K562 (cell line): Measurements from ENCODE around the gene MTHFR. TPM values are rescaled to one million over a fixed set of nuclear protein-coding genes. Genes with fewer than 3 reads are reported as not detected.

Experiments
- BCOR ChIP-seq: fragments of 450-650 bp; IDR thresholded peaks from 2 replicates; pipeline ENCODE4 v1.6.1; 2016
- CHCHD3 ChIP-seq: fragments of 250-450 bp; sonication (Bioruptor Pico); IDR thresholded peaks from 2 replicates; pipeline ENCODE4 v2.1.2; 2022; ENCODE audit warnings: mild to moderate bottlenecking
- ELF4 ChIP-seq: fragments of 450-650 bp; formaldehyde crosslinking; IDR thresholded peaks from 2 replicates; pipeline ENCODE4 v1.4.0; 2022; ENCODE audit warnings: missing genetic modification characterization
- HDAC1 ChIP-seq, 2 experiments: fragments of 450-650 bp; IDR thresholded peaks; 2 replicates each; pipeline ENCODE4 v1.6.1; 2016 to 2017; ENCODE audit warnings: inconsistent platforms in 1 of 2, mild to moderate bottlenecking in 1 of 2, moderate library complexity in 1 of 2
- HNRNPL ChIP-seq: fragments of 200-400 bp; formaldehyde crosslinking; IDR thresholded peaks from 2 replicates; pipeline ENCODE4 v1.6.1; 2017; ENCODE audit warnings: low read depth, mild to moderate bottlenecking, low read length
- KLF10 ChIP-seq: fragments of 250-450 bp; sonication (Bioruptor Pico); IDR thresholded peaks from 2 replicates; pipeline ENCODE4 v1.6.1; 2021; ENCODE audit warnings: matching md5 sums
- NR4A1 ChIP-seq, 2 experiments: fragments of 250-450 bp in 1 of 2; fragments of 450-650 bp in 1 of 2; sonication (Bioruptor Pico) in 1 of 2; IDR thresholded peaks; 2 replicates each; pipeline versions ENCODE4 v1.4.0 to v1.6.1; 2016 to 2020; ENCODE audit warnings: mild to moderate bottlenecking in 2 of 2, missing compliant biosample characterization in 1 of 2, missing genetic modification characterization in 1 of 2, moderate library complexity in 1 of 2
- SP2 ChIP-seq: IDR thresholded peaks from 2 replicates; pipeline ENCODE4 v1.6.1; 2011; ENCODE audit warnings: mild to moderate bottlenecking, low read depth, low read length, moderate library complexity; ENCODE audit not compliant: poor library complexity, severe bottlenecking; ENCODE audit errors: extremely low read depth
- ZNF121 ChIP-seq: sonication (generic); formaldehyde crosslinking; conservative IDR thresholded peaks from 2 replicates; pipeline ENCODE4 v1.8.0; 2022; ENCODE audit warnings: missing genetic modification reagents
- ZNF197 ChIP-seq: fragments of 200-800 bp; sonication (Bioruptor generic); IDR thresholded peaks from 2 replicates; pipeline ENCODE4 v1.6.1; 2016; ENCODE audit warnings: low read depth, missing genetic modification characterization, missing compliant biosample characterization
- ZNF507 ChIP-seq: conservative IDR thresholded peaks from 2 replicates; pipeline ENCODE4 v1.6.1; 2017; ENCODE audit warnings: missing genetic modification characterization, missing compliant biosample characterization
- ZNF584 ChIP-seq: fragments of 200-800 bp; sonication (Bioruptor generic); IDR thresholded peaks from 2 replicates; pipeline ENCODE4 v1.6.1; 2016; ENCODE audit warnings: low read depth, mild to moderate bottlenecking, missing genetic modification characterization, missing compliant biosample characterization
- ZNF707 ChIP-seq: fragments of 250-450 bp; sonication (Bioruptor Pico); conservative IDR thresholded peaks from 2 replicates; pipeline ENCODE4 v1.8.0; 2022; ENCODE audit warnings: inconsistent platforms, mild to moderate bottlenecking, moderate library complexity
- polyA plus RNA-seq, 8 experiments: library from polyadenylated mRNA; depleted of rRNA in 4 of 8; stranded (reverse) in 5 of 8; unstranded in 3 of 8; fragments of >200 nt; fragmentation: Nextera tagmentation in 2 of 8; fragmentation: Illumina TruSeq in 1 of 8; extraction: Ambion mirVana in 2 of 8; extraction: Trizol in 1 of 8; gene quantifications; 2 replicates each; pipeline versions ENCODE4 v1.2.1 to v1.2.3, GENCODE V29; 2011 to 2014; ENCODE audit warnings: inconsistent platforms in 1 of 8, missing spikeins in 1 of 8
- total RNA-seq, 7 experiments: library from RNA; depleted of rRNA in 6 of 7; stranded (reverse); fragments of >200 nt in 6 of 7; fragmentation: Illumina TruSeq in 2 of 7; extraction: Trizol in 2 of 7; gene quantifications; 2 replicates each; pipeline versions ENCODE4 v1.2.1 to v1.2.3, GENCODE V29; 2011 to 2021; ENCODE audit warnings: low replicate concordance in 1 of 7
- TF ChIP-seq, protein P1 (sequence below): fragments of 200-800 bp; sonication (Bioruptor generic); IDR thresholded peaks from 2 replicates; pipeline ENCODE4 v1.6.1; 2017; ENCODE audit warnings: missing genetic modification characterization, missing compliant biosample characterization
- TF ChIP-seq, protein P2 (sequence below): IDR thresholded peaks from 2 replicates; pipeline ENCODE4 v1.6.1; 2016; ENCODE audit warnings: missing genetic modification characterization, missing compliant biosample characterization
- TF ChIP-seq, protein P3 (sequence below): sonication (generic); formaldehyde crosslinking; IDR thresholded peaks from 2 replicates; pipeline ENCODE4 v1.8.0; 2023; ENCODE audit warnings: mild to moderate bottlenecking, missing genetic modification reagents
- TF ChIP-seq, protein P4 (sequence below): fragments of 450-650 bp; IDR thresholded peaks from 2 replicates; pipeline ENCODE4 v1.6.1; 2017; ENCODE audit warnings: antibody characterized with exemption, mild to moderate bottlenecking

Gene MTHFR
- total and polyA plus RNA-seq, 9 of the 15 experiments (the other 6 are each of a cell fraction or from before 2014, with no cell fraction given) = 5.0 to 104 (median 62.6) TPM

DNA sequence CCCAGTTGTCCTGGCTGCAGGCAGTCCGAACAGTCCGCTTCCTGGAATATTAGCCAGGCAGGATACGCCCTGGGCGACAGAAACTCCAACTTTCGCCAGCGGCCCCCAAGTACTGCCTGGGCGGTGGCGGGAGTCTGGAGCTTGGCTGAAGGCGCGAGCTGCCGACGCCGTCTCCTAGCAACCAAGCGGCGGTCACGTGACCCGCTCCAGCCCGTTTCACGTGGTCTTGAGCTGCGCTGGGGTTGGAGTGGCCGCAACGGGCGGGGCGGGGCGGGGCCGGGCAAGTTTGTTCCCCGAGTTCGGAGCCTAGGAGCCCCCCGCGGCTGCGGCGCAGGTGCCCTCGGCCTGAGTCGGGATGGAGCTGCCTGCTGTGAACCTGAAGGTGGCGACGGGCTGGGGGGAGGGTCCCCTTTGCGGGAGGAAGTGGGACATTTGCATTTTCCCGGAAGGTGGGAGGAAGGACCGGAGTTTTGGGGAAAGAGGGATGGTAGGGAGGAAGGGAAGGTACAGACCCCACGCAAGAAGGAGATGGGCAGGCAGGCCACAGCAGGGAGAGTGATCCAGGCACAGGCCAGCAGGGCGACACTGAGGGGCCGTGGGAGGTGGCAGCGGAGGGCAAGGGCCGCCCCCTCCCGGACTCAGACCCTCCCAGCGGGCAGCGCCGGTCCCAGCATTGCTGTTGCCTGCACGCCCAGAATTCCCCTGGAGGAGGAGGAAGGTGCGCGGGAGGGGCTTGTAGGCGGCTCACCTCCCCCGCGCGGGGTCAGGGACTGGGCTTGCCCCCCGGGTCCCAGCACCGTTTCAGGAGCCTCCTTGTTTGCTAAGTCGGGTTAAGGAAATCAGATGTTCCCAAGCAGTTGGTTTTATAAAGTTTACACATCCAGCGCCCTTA lies 69.7 kb downstream of the MTHFR start, which contains the start of gene AGTRAP (continued):
- TF ChIP-seq, protein P1, sequence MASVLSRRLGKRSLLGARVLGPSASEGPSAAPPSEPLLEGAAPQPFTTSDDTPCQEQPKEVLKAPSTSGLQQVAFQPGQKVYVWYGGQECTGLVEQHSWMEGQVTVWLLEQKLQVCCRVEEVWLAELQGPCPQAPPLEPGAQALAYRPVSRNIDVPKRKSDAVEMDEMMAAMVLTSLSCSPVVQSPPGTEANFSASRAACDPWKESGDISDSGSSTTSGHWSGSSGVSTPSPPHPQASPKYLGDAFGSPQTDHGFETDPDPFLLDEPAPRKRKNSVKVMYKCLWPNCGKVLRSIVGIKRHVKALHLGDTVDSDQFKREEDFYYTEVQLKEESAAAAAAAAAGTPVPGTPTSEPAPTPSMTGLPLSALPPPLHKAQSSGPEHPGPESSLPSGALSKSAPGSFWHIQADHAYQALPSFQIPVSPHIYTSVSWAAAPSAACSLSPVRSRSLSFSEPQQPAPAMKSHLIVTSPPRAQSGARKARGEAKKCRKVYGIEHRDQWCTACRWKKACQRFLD = peak; percentile 64; the same call in 1 of the 2 replicates
- TF ChIP-seq ZNF584 (CRISPR knock-in tag) = no peak
- no peak for TF ChIP-seq ZNF197 (CRISPR knock-in tag)
- TF ChIP-seq, protein P2, sequence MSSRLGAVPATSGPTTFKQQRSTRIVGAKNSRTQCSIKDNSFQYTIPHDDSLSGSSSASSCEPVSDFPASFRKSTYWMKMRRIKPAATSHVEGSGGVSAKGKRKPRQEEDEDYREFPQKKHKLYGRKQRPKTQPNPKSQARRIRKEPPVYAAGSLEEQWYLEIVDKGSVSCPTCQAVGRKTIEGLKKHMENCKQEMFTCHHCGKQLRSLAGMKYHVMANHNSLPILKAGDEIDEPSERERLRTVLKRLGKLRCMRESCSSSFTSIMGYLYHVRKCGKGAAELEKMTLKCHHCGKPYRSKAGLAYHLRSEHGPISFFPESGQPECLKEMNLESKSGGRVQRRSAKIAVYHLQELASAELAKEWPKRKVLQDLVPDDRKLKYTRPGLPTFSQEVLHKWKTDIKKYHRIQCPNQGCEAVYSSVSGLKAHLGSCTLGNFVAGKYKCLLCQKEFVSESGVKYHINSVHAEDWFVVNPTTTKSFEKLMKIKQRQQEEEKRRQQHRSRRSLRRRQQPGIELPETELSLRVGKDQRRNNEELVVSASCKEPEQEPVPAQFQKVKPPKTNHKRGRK (tag) = no peak
- no peak; the same call in 1 of the 2 replicates for TF ChIP-seq CHCHD3 (CRISPR knock-in tag)
- no peak for TF ChIP-seq SP2
- TF ChIP-seq, protein P3, sequence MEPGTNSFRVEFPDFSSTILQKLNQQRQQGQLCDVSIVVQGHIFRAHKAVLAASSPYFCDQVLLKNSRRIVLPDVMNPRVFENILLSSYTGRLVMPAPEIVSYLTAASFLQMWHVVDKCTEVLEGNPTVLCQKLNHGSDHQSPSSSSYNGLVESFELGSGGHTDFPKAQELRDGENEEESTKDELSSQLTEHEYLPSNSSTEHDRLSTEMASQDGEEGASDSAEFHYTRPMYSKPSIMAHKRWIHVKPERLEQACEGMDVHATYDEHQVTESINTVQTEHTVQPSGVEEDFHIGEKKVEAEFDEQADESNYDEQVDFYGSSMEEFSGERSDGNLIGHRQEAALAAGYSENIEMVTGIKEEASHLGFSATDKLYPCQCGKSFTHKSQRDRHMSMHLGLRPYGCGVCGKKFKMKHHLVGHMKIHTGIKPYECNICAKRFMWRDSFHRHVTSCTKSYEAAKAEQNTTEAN (CRISPR knock-in tag) = no peak
- no peak for TF ChIP-seq KLF10 (CRISPR knock-in tag)
- no peak for TF ChIP-seq ZNF707 (CRISPR knock-in tag)
- TF ChIP-seq ZNF121 (CRISPR knock-in tag) = no peak
- peak; percentile 63; the same call in 1 of the 2 replicates for TF ChIP-seq BCOR
- peak; percentile 84 for TF ChIP-seq ELF4 (CRISPR knock-in tag)
- peak; percentile 83; the same call in 1 of the 2 replicates for TF ChIP-seq NR4A1 (CRISPR knock-in tag; IDR thresholded peaks at IDR 0.05)
- TF ChIP-seq NR4A1 (tag; IDR thresholded peaks at IDR 0.05) = no peak
- TF ChIP-seq ZNF507 (tag) = no peak
- TF ChIP-seq HDAC1 (IDR thresholded peaks at IDR 0.05) = peak in 1 of 2 experiments; percentile 94; a peak in 2 of 4 replicates
- TF ChIP-seq, protein P4, sequence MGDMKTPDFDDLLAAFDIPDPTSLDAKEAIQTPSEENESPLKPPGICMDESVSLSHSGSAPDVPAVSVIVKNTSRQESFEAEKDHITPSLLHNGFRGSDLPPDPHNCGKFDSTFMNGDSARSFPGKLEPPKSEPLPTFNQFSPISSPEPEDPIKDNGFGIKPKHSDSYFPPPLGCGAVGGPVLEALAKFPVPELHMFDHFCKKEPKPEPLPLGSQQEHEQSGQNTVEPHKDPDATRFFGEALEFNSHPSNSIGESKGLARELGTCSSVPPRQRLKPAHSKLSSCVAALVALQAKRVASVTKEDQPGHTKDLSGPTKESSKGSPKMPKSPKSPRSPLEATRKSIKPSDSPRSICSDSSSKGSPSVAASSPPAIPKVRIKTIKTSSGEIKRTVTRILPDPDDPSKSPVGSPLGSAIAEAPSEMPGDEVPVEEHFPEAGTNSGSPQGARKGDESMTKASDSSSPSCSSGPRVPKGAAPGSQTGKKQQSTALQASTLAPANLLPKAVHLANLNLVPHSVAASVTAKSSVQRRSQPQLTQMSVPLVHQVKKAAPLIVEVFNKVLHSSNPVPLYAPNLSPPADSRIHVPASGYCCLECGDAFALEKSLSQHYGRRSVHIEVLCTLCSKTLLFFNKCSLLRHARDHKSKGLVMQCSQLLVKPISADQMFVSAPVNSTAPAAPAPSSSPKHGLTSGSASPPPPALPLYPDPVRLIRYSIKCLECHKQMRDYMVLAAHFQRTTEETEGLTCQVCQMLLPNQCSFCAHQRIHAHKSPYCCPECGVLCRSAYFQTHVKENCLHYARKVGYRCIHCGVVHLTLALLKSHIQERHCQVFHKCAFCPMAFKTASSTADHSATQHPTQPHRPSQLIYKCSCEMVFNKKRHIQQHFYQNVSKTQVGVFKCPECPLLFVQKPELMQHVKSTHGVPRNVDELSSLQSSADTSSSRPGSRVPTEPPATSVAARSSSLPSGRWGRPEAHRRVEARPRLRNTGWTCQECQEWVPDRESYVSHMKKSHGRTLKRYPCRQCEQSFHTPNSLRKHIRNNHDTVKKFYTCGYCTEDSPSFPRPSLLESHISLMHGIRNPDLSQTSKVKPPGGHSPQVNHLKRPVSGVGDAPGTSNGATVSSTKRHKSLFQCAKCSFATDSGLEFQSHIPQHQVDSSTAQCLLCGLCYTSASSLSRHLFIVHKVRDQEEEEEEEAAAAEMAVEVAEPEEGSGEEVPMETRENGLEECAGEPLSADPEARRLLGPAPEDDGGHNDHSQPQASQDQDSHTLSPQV = no peak
- TF ChIP-seq HNRNPL = peak; percentile 78; the same call in 1 of the 2 replicates
